H1 (cell line): Measurements from ENCODE around the gene SAXO1.

Experiments used
- CEBPB ChIP-seq: IDR thresholded peaks from 2 replicates; pipeline ENCODE4 v1.6.1; 2012; ENCODE audit warnings: low read depth, low read length
- CTCF ChIP-seq, 3 experiments: IDR thresholded peaks; 1 replicate in 2 of 3; 2 replicates in 1 of 3; pipeline versions ENCODE4 v1.5.1 to v1.6.1; 2011; ENCODE audit warnings: low read length in 3 of 3, mild to moderate bottlenecking in 3 of 3, inconsistent platforms in 2 of 3, low read depth in 1 of 3, moderate library complexity in 1 of 3; ENCODE audit not compliant: insufficient read depth in 1 of 3; ENCODE audit errors: control extremely low read depth in 1 of 3
- POLR2A ChIP-seq, 2 experiments: IDR thresholded peaks; 1 replicate in 1 of 2; 2 replicates in 1 of 2; pipeline ENCODE4 v1.6.1; 2011; ENCODE audit warnings: low read depth in 2 of 2, low read length in 2 of 2, mild to moderate bottlenecking in 2 of 2; ENCODE audit errors: control extremely low read depth in 1 of 2
- USF2 ChIP-seq: IDR thresholded peaks from 2 replicates; pipeline ENCODE4 v1.6.1; 2011; ENCODE audit warnings: low read length, improper control_type of control experiment

DNA sequence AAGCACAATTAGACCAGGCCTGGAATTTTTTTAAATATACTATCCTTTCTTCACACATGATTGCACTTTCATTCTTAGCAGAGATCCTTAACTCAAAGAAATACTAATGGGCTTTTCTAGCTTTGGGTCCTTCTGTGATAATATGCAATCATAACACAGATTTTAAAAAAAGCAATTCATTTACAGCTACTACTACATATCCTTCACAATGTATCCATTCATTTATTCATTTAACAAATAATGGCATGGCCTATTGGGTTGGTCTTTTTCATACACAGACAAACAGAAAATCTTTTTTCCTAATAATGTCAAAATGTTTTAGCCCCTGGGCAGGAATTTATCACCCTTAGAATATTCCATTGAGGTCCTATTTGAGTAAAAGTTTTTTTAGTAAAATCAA lies 47.0 kb downstream of the SAXO1 start:
- no peak for TF ChIP-seq POLR2A (IDR thresholded peaks at IDR 0.05; ENCODE audit: control extremely low read depth in 1 of 2, low read depth in 2 of 2, low read length in 2 of 2)
- no peak for TF ChIP-seq USF2
- TF ChIP-seq CTCF (IDR thresholded peaks at IDR 0.05; ENCODE audit: control extremely low read depth in 1 of 3, insufficient read depth in 1 of 3, low read depth in 1 of 3, low read length in 3 of 3) = no peak
- TF ChIP-seq CEBPB = no peak
